Measurements from ENCODE around the gene ASIC3.

- TF ChIP-seq EZH2 (IDR thresholded peaks at IDR 0.05; ENCODE audit: insufficient read depth, poor library complexity, severe bottlenecking) (no peak), EZH2phosphoT487 (IDR thresholded peaks at IDR 0.05; ENCODE audit: insufficient read depth, low read depth) (no peak)
Measured at GRCh38 chr7:151071032-151071866, 22.9 kb downstream of the ASIC3 start.

Data from GM23248 (cell line).